ENCODE results near the gene DZIP1.

DZIP1 gene

GRCh38 chr13:95541308-95541707 lies 103.2 kb downstream of the DZIP1 start:
- DNase-seq = no peak

GRCh38 chr13:95540888-95541287 lies 103.6 kb downstream of the DZIP1 start:
- no peak for DNase-seq

DNA sequence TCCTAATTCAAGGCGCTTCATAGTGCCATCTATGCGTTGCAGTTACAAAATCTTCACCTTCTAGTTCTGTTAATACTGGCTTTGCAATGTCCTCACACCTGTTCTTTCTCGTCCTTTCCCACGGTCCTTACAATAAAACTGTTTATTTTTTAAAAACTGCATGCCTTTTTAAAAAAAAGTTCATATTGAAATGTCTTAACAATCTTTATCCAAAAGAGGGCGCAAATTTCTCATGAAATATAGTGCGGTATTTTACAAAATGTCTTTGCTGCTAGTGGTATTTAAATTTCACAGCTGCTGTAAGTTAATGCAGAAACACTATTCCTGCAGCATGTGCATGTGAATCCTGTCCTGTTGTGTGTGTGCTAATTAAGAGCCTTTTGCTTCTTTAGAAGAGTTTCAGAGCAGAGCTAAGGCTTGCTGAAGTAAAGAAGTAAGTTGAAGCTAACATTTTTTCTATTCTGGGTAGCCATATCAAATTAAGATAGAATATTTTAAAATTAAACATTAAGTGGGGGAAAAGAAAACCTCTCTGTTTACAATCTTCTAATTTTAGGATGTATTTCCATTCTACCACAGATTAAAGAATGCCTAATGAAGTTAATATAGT lies 107.8 kb downstream of the DZIP1 start:
- peak; percentile 84 for DNase-seq

DNA sequence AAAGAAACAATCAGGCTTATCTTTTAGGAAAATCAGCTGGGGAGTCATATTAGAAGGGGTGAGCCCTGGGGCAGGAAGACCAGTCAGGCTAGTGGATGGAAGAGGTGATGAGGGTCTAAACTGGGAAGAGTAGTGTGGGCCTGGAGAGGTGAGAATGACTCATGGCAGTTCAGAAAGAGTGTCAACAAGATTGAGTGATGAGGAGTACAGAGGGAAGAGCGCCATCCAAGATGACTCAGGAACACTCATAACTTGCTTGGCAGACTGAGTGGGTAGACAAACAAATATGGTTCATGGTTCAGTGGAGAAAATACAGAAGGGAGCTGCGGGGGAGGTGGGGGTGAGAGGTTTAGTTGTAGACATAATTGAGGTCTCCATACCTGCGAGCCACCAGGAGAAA lies 109.3 kb downstream of the DZIP1 start:
- no peak for DNase-seq

GRCh38 chr13:95533545-95534160 lies 110.9 kb downstream of the DZIP1 start:
- no peak for DNase-seq

- peak; percentile 42 for DNase-seq
Measured at GRCh38 chr13:95530178-95530577, 114.3 kb downstream of the DZIP1 start.
